K562 (cell line): ENCODE results near the gene TP53TG5. TPM values are rescaled to one million over a fixed set of nuclear protein-coding genes. Genes with fewer than 3 reads are reported as not detected.

Experiments
- AFF4 ChIP-seq: sonication (generic); formaldehyde crosslinking; IDR thresholded peaks from 2 replicates; pipeline ENCODE4 v1.8.0; 2023; ENCODE audit warnings: mild to moderate bottlenecking, missing genetic modification reagents
- BCL6 ChIP-seq: fragments of 250-450 bp; sonication (Bioruptor Pico); IDR thresholded peaks from 2 replicates; pipeline ENCODE4 v1.4.0; 2020
- ETV5 ChIP-seq: sonication (generic); formaldehyde crosslinking; IDR thresholded peaks from 2 replicates; pipeline ENCODE4 v1.4.0; 2020; ENCODE audit warnings: low read depth, mild to moderate bottlenecking, missing genetic modification reagents
- MLX ChIP-seq, 2 experiments: fragments of 450-650 bp in 1 of 2; sonication (generic) in 1 of 2; formaldehyde crosslinking; conservative IDR thresholded peaks; 2 replicates each; pipeline versions ENCODE4 v1.4.0 to v1.8.1; 2020 to 2022; ENCODE audit warnings: mild to moderate bottlenecking in 1 of 2, missing genetic modification reagents in 1 of 2
- NBN ChIP-seq: fragments of 450-650 bp; IDR thresholded peaks from 2 replicates; pipeline ENCODE4 v1.6.1; 2016; ENCODE audit warnings: low read depth, mild to moderate bottlenecking
- NFIC ChIP-seq: fragments of 450-650 bp; IDR thresholded peaks from 2 replicates; pipeline ENCODE4 v1.6.1; 2017; ENCODE audit warnings: mild to moderate bottlenecking, inconsistent platforms
- PHTF2 ChIP-seq: fragments of 250-450 bp; sonication (Bioruptor Pico); IDR thresholded peaks from 2 replicates; pipeline ENCODE4 v1.5.0; 2021; ENCODE audit warnings: mild to moderate bottlenecking
- RBM14 ChIP-seq: fragments of 200-400 bp; formaldehyde crosslinking; IDR thresholded peaks from 2 replicates; pipeline ENCODE4 v1.6.1; 2018; ENCODE audit warnings: low read depth, mild to moderate bottlenecking, low read length, moderate library complexity, borderline replicate concordance; ENCODE audit not compliant: insufficient read depth
- RBM25 ChIP-seq: fragments of 200-400 bp; formaldehyde crosslinking; IDR thresholded peaks from 2 replicates; pipeline ENCODE4 v1.6.1; 2018; ENCODE audit warnings: low read length, low read depth, moderate library complexity; ENCODE audit not compliant: severe bottlenecking
- THAP12 ChIP-seq: fragments of 250-450 bp; sonication (Bioruptor Pico); IDR thresholded peaks from 2 replicates; pipeline ENCODE4 v1.9.0; 2021; ENCODE audit warnings: mild to moderate bottlenecking, inconsistent platforms
- TSHZ1 ChIP-seq: fragments of 250-450 bp; sonication (Bioruptor Pico); IDR thresholded peaks from 2 replicates; pipeline ENCODE4 v1.4.0; 2020; ENCODE audit warnings: mild to moderate bottlenecking, moderate library complexity
- ZKSCAN3 ChIP-seq: fragments of 250-450 bp; sonication (Bioruptor Pico); IDR thresholded peaks from 2 replicates; pipeline ENCODE4 v1.4.0; 2020
- ZNF311 ChIP-seq: fragments of 250-450 bp; sonication (Bioruptor Pico); IDR thresholded peaks from 2 replicates; pipeline ENCODE4 v1.4.0; 2020; ENCODE audit warnings: mild to moderate bottlenecking, moderate library complexity
- polyA plus RNA-seq, 8 experiments: library from polyadenylated mRNA; depleted of rRNA in 4 of 8; stranded (reverse) in 5 of 8; unstranded in 3 of 8; fragments of >200 nt; fragmentation: Nextera tagmentation in 2 of 8; fragmentation: Illumina TruSeq in 1 of 8; extraction: Ambion mirVana in 2 of 8; extraction: Trizol in 1 of 8; gene quantifications; 2 replicates each; pipeline versions ENCODE4 v1.2.1 to v1.2.3, GENCODE V29; 2011 to 2014; ENCODE audit warnings: inconsistent platforms in 1 of 8, missing spikeins in 1 of 8
- total RNA-seq, 7 experiments: library from RNA; depleted of rRNA in 6 of 7; stranded (reverse); fragments of >200 nt in 6 of 7; fragmentation: Illumina TruSeq in 2 of 7; extraction: Trizol in 2 of 7; gene quantifications; 2 replicates each; pipeline versions ENCODE4 v1.2.1 to v1.2.3, GENCODE V29; 2011 to 2021; ENCODE audit warnings: low replicate concordance in 1 of 7

The TP53TG5 gene
- total and polyA plus RNA-seq, 9 of the 15 experiments (the other 6 are each of a cell fraction or from before 2014, with no cell fraction given): 0.04 to 0.05 (median 0.04) TPM; not detected in 6

GRCh38 chr20:45347936-45348778 is 30.0 kb downstream of the TP53TG5 start, which contains the start of gene SDC4 (continued):
- TF ChIP-seq TSHZ1 (CRISPR knock-in tag) (no peak), RBM25 (peak; percentile 62), AFF4 (CRISPR knock-in tag) (peak; percentile 27; the same call in 1 of the 2 replicates), ETV5 (CRISPR knock-in tag) (peak; percentile 43; the same call in 1 of the 2 replicates), ZNF311 (no peak), ZKSCAN3 (CRISPR knock-in tag) (no peak), NFIC (peak; percentile 49; the same call in 1 of the 2 replicates), BCL6 (CRISPR knock-in tag) (no peak), THAP12 (CRISPR knock-in tag) (no peak), MLX (CRISPR knock-in tag; conservative IDR thresholded peaks at IDR 0.05) (0 out of 4 replicates have a peak, but pooled peaks of 1 of the 2 experiments have one; percentile 53), NBN (no peak; the same call in 1 of the 2 replicates), PHTF2 (CRISPR knock-in tag) (no peak), RBM14 (0 out of 2 replicates have a peak, but pooled peaks have one; percentile 62)
